IMR-90 (cell line): ENCODE results near the gene PCDHGB3. TPM values are rescaled to one million over a fixed set of nuclear protein-coding genes. Genes with fewer than 3 reads are reported as not detected.

Experiments used
- ATAC-seq: fragments of 200-7000 bp; cut with Tn5 transposase; 2 replicates; pipeline ENCODE4 v1.9.1; 2020; ENCODE audit warnings: low read depth, mild to moderate bottlenecking, moderate library complexity
- BruUV-seq: library from RNA; stranded (reverse); fragments of 400-500 nt; replicated peaks from 2 replicates; lab custom pipeline; 2021; lab: Mats Ljungman, UMichigan
- CTCF ChIA-PET: fragments of 300-600 bp; formaldehyde crosslinking; extraction: SDS; loops from one replicate; lab custom pipeline; 2021; ENCODE audit warnings: antibody characterized with exemption; lab: Yijun Ruan, JAX
- POLR2A ChIA-PET: fragments of 300-600 bp; sonication (Branson Sonifier 250); formaldehyde crosslinking; loops from one replicate; lab custom pipeline; 2022; ENCODE audit warnings: antibody characterized with exemption; ENCODE audit not compliant: unreplicated experiment; lab: Charles Lee
- DNase-seq: peaks from one replicate; pipeline ENCODE4 v3.0.0; 2013
- H2AFZ ChIP-seq: replicated peaks from 2 replicates; pipeline ENCODE3; 2013; ENCODE audit warnings: low read length, mild to moderate bottlenecking; ENCODE audit not compliant: poor library complexity
- H2AK5ac ChIP-seq: 2 replicates; pipeline ENCODE4 v1.6.1; 2013; ENCODE audit warnings: low read depth, low read length, inconsistent platforms
- H2AK9ac ChIP-seq: replicated peaks from 2 replicates; pipeline ENCODE3; 2013; ENCODE audit warnings: mild to moderate bottlenecking, low read depth, low read length, moderate library complexity; ENCODE audit not compliant: poor library complexity
- H2BK120ac ChIP-seq: 2 replicates; pipeline ENCODE4 v1.6.1; 2013; ENCODE audit warnings: low read depth, low read length, inconsistent platforms
- H2BK15ac ChIP-seq: 3 replicates; pipeline ENCODE4 v1.6.1; 2013; ENCODE audit warnings: low read depth, low read length, inconsistent platforms
- H2BK20ac ChIP-seq: 2 replicates; pipeline ENCODE4 v1.6.1; 2013; ENCODE audit warnings: low read depth, mild to moderate bottlenecking, inconsistent platforms, low read length, moderate library complexity
- H2BK5ac ChIP-seq: 2 replicates; pipeline ENCODE4 v1.6.1; 2013; ENCODE audit warnings: mild to moderate bottlenecking, low read depth, low read length, inconsistent platforms; ENCODE audit not compliant: poor library complexity, severe bottlenecking
- H3K14ac ChIP-seq: replicated peaks from 2 replicates; pipeline ENCODE4 v1.6.1; 2013; ENCODE audit warnings: low read depth, low read length, inconsistent platforms
- H3K18ac ChIP-seq: 2 replicates; pipeline ENCODE4 v1.6.1; 2013; ENCODE audit warnings: low read depth, low read length, control low read depth
- H3K23ac ChIP-seq: 2 replicates; pipeline ENCODE4 v1.6.1; 2013; ENCODE audit warnings: low read depth, low read length, inconsistent platforms
- H3K27ac ChIP-seq: 2 replicates; pipeline ENCODE4 v1.5.1; 2013; ENCODE audit warnings: mild to moderate bottlenecking, control low read depth, low read length; ENCODE audit not compliant: insufficient read depth
- H3K27me3 ChIP-seq: 2 replicates; pipeline ENCODE4 v1.6.1; 2013; ENCODE audit warnings: low read length; ENCODE audit not compliant: control insufficient read depth, insufficient read depth
- H3K36me3 ChIP-seq: 2 replicates; pipeline ENCODE4 v1.6.1; 2013; ENCODE audit warnings: low read length, mixed read lengths; ENCODE audit not compliant: control insufficient read depth, insufficient read depth
- H3K4ac ChIP-seq: 2 replicates; pipeline ENCODE4 v1.6.1; 2013; ENCODE audit warnings: low read depth, low read length, inconsistent platforms
- H3K4me1 ChIP-seq: 2 replicates; pipeline ENCODE4 v1.6.1; 2013; ENCODE audit warnings: low read length, mixed read lengths; ENCODE audit not compliant: control insufficient read depth, insufficient read depth
- H3K4me2 ChIP-seq: 2 replicates; pipeline ENCODE4 v1.6.1; 2013; ENCODE audit warnings: low read depth, mild to moderate bottlenecking, control low read depth, low read length, moderate library complexity
- H3K4me3 ChIP-seq: 2 replicates; pipeline ENCODE4 v1.5.1; 2013; ENCODE audit warnings: low read depth, mild to moderate bottlenecking, control low read depth, low read length, moderate library complexity; ENCODE audit not compliant: insufficient read depth
- H3K56ac ChIP-seq: 2 replicates; pipeline ENCODE4 v1.6.1; 2013; ENCODE audit warnings: low read length, inconsistent platforms; ENCODE audit not compliant: insufficient read depth; ENCODE audit errors: extremely low read depth
- H3K79me1 ChIP-seq, 2 experiments: 2 replicates each; pipeline ENCODE4 v1.6.1; 2013; ENCODE audit warnings: low read length in 2 of 2, inconsistent platforms in 1 of 2, low read depth in 1 of 2
- H3K9ac ChIP-seq: 2 replicates; pipeline ENCODE4 v1.6.1; 2013; ENCODE audit warnings: low read depth, low read length, control low read depth
- H3K9me1 ChIP-seq: 2 replicates; pipeline ENCODE4 v1.6.1; 2013; ENCODE audit warnings: low read length, inconsistent platforms; ENCODE audit not compliant: insufficient read depth
- H3K9me3 ChIP-seq: 2 replicates; pipeline ENCODE4 v1.6.1; 2013; ENCODE audit warnings: low read length; ENCODE audit not compliant: control insufficient read depth, insufficient read depth
- H4K20me1 ChIP-seq: 2 replicates; pipeline ENCODE4 v1.6.1; 2013; ENCODE audit warnings: low read length, inconsistent platforms; ENCODE audit not compliant: insufficient read depth
- H4K5ac ChIP-seq: 2 replicates; pipeline ENCODE4 v1.6.1; 2013; ENCODE audit warnings: mild to moderate bottlenecking, low read depth, low read length, control low read depth
- H4K8ac ChIP-seq, 2 experiments: 2 replicates each; pipeline ENCODE4 v1.6.1; 2013; ENCODE audit warnings: low read depth in 2 of 2, low read length in 2 of 2, control low read depth in 1 of 2, inconsistent platforms in 1 of 2
- H4K91ac ChIP-seq: 2 replicates; pipeline ENCODE4 v1.6.1; 2013; ENCODE audit warnings: low read depth, low read length, inconsistent platforms; ENCODE audit not compliant: insufficient read depth
- CEBPB ChIP-seq: IDR thresholded peaks from 2 replicates; pipeline ENCODE4 v1.6.1; 2012; ENCODE audit warnings: low read depth, low read length, improper control_type of control experiment
- RCOR1 ChIP-seq: IDR thresholded peaks from 2 replicates; pipeline ENCODE4 v1.6.1; 2012; ENCODE audit warnings: mild to moderate bottlenecking, low read length, improper control_type of control experiment; ENCODE audit not compliant: insufficient replicate concordance
- WGBS, 2 experiments: methylation state at CpG; one replicate each; pipeline versions ENCODE4 v1.1.5 to v1.1.7; 2013; ENCODE audit warnings: missing lambda C conversion rate in 2 of 2; ENCODE audit not compliant: insufficient read length in 1 of 2; ENCODE audit errors: extremely low coverage in 2 of 2; 5-methylcytosine and 5-hydroxymethylcytosine counted together
- dilution Hi-C: fragments of 300-500 bp; cut with HindIII; formaldehyde crosslinking; loops from one replicate; pipeline ENCODE4 v1.14.3; 2018; ENCODE audit warnings: low sequenced_read_pairs; ENCODE audit not compliant: unreplicated experiment
- in situ Hi-C: fragments of 300-500 bp; cut with MboI; formaldehyde crosslinking; loops from 3 replicates; pipeline ENCODE4 v1.14.3; 2019; ENCODE audit warnings: low sequenced_read_pairs, inconsistent platforms, mixed read lengths
- intact Hi-C: fragments of 100-400 bp; cut with micrococcal nuclease; formaldehyde crosslinking; loops from 2 replicates; pipeline ENCODE4 v1.10.0; 2022
- polyA plus RNA-seq, 3 experiments: library from polyadenylated mRNA; depleted of rRNA; stranded (reverse); fragments of >200 nt; gene quantifications; 2 replicates each; pipeline ENCODE4 v1.2.3, GENCODE V29; 2012; ENCODE audit warnings: low replicate concordance in 1 of 3
- total RNA-seq: library from RNA; depleted of rRNA; stranded (reverse); fragments of >200 nt; gene quantifications from 2 replicates; pipeline ENCODE4 v1.2.3, GENCODE V29; 2012

PCDHGB3 gene
- total and polyA plus RNA-seq, 2 of the 4 experiments (the other 2 are of a cell fraction), result 3.4 to 5.9 TPM

- peak; percentile 34; the same call in 1 of the 2 replicates for TF ChIP-seq CEBPB
- no peak for TF ChIP-seq RCOR1
- no peak overlapping the region for H4K8ac ChIP-seq
- H2BK5ac ChIP-seq, result no peak overlapping the region
- H3K14ac ChIP-seq, result no peak overlapping the region
- ATAC-seq, result no peak
- intact Hi-C loops (loop anchor here (5.0 kb wide), 1 partner anchor 82 kb away; no protein-coding TSS in a partner anchor), in situ Hi-C loops (no loop called here), dilution Hi-C loops (no loop called here)
- H4K5ac ChIP-seq, result no peak overlapping the region
- H2BK120ac ChIP-seq, result no peak overlapping the region
- H2AK5ac ChIP-seq, result no peak overlapping the region
- H3K56ac ChIP-seq, result no peak overlapping the region
- no peak overlapping the region for H4K91ac ChIP-seq
- H3K4ac ChIP-seq, result no peak overlapping the region
- peaks cover 17% of the 10 kb centered on the region; the same call in 1 of the 2 replicates for H3K36me3 ChIP-seq
- no peaks in the 10 kb centered on the region for H3K4me1 ChIP-seq
- no peak for DNase-seq
- H3K18ac ChIP-seq, result no peak overlapping the region
- ChIA-PET POLR2A (no interaction called here), CTCF (no interaction called here)
- no peak overlapping the region for H3K23ac ChIP-seq
- H3K9me1 ChIP-seq, result no peaks in the 10 kb centered on the region
- no peaks in the 10 kb centered on the region for H3K27me3 ChIP-seq
- BruUV-seq, result no TSS peak
- no peak overlapping the region for H3K4me2 ChIP-seq
- H3K79me1 ChIP-seq, result peaks cover 10 to 12% of the 10 kb centered on the region in 2 experiments; a peak in 3 of 4 replicates
- H3K27ac ChIP-seq, result no peak overlapping the region
- no peak overlapping the region for H2BK15ac ChIP-seq
- 52% methylated on average over 36 of the region's 64 CpGs; no CpG with 5 or more reads in 1 of the 2 experiments for whole genome bisulfite sequencing, 2 experiments
- no peak overlapping the region for H2AFZ ChIP-seq
- no peak overlapping the region for H2AK9ac ChIP-seq
- peaks cover 59% of the 10 kb centered on the region for H3K9me3 ChIP-seq
- no peak overlapping the region for H3K9ac ChIP-seq
- H4K20me1 ChIP-seq, result no peaks in the 10 kb centered on the region
- H2BK20ac ChIP-seq, result no peak overlapping the region
- H3K4me3 ChIP-seq, result no peak overlapping the region
These were observed 39.7 kb downstream of the PCDHGB3 start for GRCh38 chr5:141409598-141410306.
